ENCODE data around the gene SYCP2L.

DNA sequence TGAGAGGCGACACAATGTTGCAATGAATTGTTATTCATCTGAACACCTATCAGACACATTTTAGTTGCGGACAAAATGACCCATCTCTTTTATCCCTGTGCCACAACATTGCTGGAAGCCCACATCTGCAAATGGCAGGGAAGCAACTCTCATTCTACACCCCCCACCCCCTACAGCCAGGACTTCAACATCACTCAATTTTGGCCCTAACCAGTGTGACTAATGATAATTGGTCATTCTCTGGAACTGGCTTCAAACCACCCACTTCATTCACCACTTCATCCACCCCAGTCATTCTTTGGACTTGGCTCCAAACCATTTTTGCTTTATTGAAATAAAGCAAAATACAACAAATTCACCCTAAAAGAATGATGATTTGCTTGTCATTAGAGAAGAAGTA is 6.5 kb upstream of the SYCP2L start:
- TF ChIP-seq, protein P1, sequence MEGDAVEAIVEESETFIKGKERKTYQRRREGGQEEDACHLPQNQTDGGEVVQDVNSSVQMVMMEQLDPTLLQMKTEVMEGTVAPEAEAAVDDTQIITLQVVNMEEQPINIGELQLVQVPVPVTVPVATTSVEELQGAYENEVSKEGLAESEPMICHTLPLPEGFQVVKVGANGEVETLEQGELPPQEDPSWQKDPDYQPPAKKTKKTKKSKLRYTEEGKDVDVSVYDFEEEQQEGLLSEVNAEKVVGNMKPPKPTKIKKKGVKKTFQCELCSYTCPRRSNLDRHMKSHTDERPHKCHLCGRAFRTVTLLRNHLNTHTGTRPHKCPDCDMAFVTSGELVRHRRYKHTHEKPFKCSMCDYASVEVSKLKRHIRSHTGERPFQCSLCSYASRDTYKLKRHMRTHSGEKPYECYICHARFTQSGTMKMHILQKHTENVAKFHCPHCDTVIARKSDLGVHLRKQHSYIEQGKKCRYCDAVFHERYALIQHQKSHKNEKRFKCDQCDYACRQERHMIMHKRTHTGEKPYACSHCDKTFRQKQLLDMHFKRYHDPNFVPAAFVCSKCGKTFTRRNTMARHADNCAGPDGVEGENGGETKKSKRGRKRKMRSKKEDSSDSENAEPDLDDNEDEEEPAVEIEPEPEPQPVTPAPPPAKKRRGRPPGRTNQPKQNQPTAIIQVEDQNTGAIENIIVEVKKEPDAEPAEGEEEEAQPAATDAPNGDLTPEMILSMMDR (optimal IDR thresholded peaks at IDR 0.05 in 1 of 3, IDR thresholded peaks at IDR 0.05 in 1 of 3, conservative IDR thresholded peaks at IDR 0.05 in 1 of 3; ENCODE audit: extremely low read depth in 1 of 3, insufficient read depth in 2 of 3, low read length in 3 of 3) = no peak
- TF ChIP-seq EZH2 (IDR thresholded peaks at IDR 0.05; ENCODE audit: low read length) = no peak

All from keratinocyte (primary cell).